ENCODE measurements around the gene GSTA1. TPM values are rescaled to one million over a fixed set of nuclear protein-coding genes. Genes with fewer than 3 reads are reported as not detected.

Gene GSTA1
- total RNA-seq, 1 experiment from 2014 or later, result 0.28 TPM

DNA sequence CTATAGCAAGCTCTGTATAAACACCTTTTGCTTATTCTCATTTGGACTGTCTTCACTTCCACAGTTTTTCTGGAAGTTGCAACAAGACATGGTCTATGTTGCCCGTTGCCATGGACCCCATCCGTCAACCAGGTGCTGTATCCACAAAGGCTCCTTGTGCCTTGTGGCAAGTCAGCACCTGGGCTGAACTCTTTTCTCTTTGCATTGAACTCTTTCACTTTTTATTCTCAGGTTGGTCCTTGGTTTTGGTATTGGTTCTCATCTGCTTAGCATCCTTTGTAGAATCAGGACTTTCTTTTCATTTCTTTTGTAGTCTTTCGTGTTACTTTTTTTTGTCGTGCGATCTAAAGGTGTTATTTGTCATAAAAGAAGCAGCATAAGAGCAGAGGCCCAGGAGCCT lies 5.0 kb upstream of the GSTA1 start:
- H3K27me3 ChIP-seq (ENCODE audit: control insufficient read depth, insufficient read depth, low read length), result no peaks in the 10 kb centered on the region
- no peak overlapping the region for H3K4me3 ChIP-seq (ENCODE audit: low read depth in 2 of 2, low read length in 2 of 2)
- H3K4me1 ChIP-seq (ENCODE audit: control insufficient read depth, insufficient read depth, low read length), result no peaks in the 10 kb centered on the region
- in situ Hi-C loops (cut with HindIII; ENCODE audit: low pct_unique_long_range_greater_than_20kb, low sequenced_read_pairs), result no loop called here
- no peak for ATAC-seq
- ChIA-PET CTCF (no interaction called here), POLR2A (interaction anchor here (0.6 to 0.7 kb wide), 2 partner anchors 155 to 271 kb away, joined by 3 to 6 read pairs; no protein-coding TSS in a partner anchor)
- H3K9me3 ChIP-seq (ENCODE audit: control insufficient read depth, insufficient read depth, low read depth, low read length), result no peaks in the 10 kb centered on the region
- no peak for DNase-seq (ENCODE audit: low read depth, low spot score)
- no TSS peak for BruUV-seq (replicated peaks)
- no peaks in the 10 kb centered on the region for H3K36me3 ChIP-seq (ENCODE audit: control insufficient read depth, insufficient read depth, low read length)
- TF ChIP-seq TCF7L2 (IDR thresholded peaks at IDR 0.05; ENCODE audit: low read depth, low read length) (no peak), SIN3A (IDR thresholded peaks at IDR 0.05; ENCODE audit: borderline replicate concordance, insufficient read depth, low read depth, low read length) (no peak), POLR2AphosphoS5 (IDR thresholded peaks at IDR 0.05; ENCODE audit: low read depth, low read length) (no peak)
- TF ChIP-seq, protein P1, sequence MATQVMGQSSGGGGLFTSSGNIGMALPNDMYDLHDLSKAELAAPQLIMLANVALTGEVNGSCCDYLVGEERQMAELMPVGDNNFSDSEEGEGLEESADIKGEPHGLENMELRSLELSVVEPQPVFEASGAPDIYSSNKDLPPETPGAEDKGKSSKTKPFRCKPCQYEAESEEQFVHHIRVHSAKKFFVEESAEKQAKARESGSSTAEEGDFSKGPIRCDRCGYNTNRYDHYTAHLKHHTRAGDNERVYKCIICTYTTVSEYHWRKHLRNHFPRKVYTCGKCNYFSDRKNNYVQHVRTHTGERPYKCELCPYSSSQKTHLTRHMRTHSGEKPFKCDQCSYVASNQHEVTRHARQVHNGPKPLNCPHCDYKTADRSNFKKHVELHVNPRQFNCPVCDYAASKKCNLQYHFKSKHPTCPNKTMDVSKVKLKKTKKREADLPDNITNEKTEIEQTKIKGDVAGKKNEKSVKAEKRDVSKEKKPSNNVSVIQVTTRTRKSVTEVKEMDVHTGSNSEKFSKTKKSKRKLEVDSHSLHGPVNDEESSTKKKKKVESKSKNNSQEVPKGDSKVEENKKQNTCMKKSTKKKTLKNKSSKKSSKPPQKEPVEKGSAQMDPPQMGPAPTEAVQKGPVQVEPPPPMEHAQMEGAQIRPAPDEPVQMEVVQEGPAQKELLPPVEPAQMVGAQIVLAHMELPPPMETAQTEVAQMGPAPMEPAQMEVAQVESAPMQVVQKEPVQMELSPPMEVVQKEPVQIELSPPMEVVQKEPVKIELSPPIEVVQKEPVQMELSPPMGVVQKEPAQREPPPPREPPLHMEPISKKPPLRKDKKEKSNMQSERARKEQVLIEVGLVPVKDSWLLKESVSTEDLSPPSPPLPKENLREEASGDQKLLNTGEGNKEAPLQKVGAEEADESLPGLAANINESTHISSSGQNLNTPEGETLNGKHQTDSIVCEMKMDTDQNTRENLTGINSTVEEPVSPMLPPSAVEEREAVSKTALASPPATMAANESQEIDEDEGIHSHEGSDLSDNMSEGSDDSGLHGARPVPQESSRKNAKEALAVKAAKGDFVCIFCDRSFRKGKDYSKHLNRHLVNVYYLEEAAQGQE (IDR thresholded peaks at IDR 0.05; ENCODE audit: insufficient read depth in 1 of 2, low read depth in 2 of 2, low read length in 1 of 2), result no peak
- TF ChIP-seq, protein P2, sequence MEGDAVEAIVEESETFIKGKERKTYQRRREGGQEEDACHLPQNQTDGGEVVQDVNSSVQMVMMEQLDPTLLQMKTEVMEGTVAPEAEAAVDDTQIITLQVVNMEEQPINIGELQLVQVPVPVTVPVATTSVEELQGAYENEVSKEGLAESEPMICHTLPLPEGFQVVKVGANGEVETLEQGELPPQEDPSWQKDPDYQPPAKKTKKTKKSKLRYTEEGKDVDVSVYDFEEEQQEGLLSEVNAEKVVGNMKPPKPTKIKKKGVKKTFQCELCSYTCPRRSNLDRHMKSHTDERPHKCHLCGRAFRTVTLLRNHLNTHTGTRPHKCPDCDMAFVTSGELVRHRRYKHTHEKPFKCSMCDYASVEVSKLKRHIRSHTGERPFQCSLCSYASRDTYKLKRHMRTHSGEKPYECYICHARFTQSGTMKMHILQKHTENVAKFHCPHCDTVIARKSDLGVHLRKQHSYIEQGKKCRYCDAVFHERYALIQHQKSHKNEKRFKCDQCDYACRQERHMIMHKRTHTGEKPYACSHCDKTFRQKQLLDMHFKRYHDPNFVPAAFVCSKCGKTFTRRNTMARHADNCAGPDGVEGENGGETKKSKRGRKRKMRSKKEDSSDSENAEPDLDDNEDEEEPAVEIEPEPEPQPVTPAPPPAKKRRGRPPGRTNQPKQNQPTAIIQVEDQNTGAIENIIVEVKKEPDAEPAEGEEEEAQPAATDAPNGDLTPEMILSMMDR (IDR thresholded peaks at IDR 0.05), result no peak
- intact Hi-C loops (cut with micrococcal nuclease; ENCODE audit: unreplicated experiment), result no loop called here
- no peak overlapping the region for H3K27ac ChIP-seq (ENCODE audit: low read length)

GRCh38 chr6:52802806-52803205 lies 810 bp downstream of the GSTA1 start:
- TF ChIP-seq, protein P2 (IDR thresholded peaks at IDR 0.05), result no peak
- TF ChIP-seq, protein P1 (IDR thresholded peaks at IDR 0.05; ENCODE audit: insufficient read depth in 1 of 2, low read depth in 2 of 2, low read length in 1 of 2), result no peak
- TF ChIP-seq POLR2AphosphoS5 (IDR thresholded peaks at IDR 0.05; ENCODE audit: low read depth, low read length), result no peak
- TF ChIP-seq TCF7L2 (IDR thresholded peaks at IDR 0.05; ENCODE audit: low read depth, low read length), result no peak
- TF ChIP-seq SIN3A (IDR thresholded peaks at IDR 0.05; ENCODE audit: borderline replicate concordance, insufficient read depth, low read depth, low read length), result no peak
- no TSS peak for BruUV-seq (replicated peaks)

More at GRCh38 chr6:52802806-52803205, 810 bp downstream of the GSTA1 start:
- ChIA-PET CTCF (no interaction called here), POLR2A (no interaction called here)
- ATAC-seq (no peak), DNase-seq (ENCODE audit: low read depth, low spot score) (no peak)
- Histone ChIP-seq H3K27me3 (ENCODE audit: control insufficient read depth, insufficient read depth, low read length) (peaks cover 2% of the 10 kb centered on the region; the same call in 1 of the 2 replicates), H3K4me3 (ENCODE audit: low read depth in 2 of 2, low read length in 2 of 2) (no peak overlapping the region), H3K27ac (ENCODE audit: low read length) (no peak overlapping the region), H3K36me3 (ENCODE audit: control insufficient read depth, insufficient read depth, low read length) (no peaks in the 10 kb centered on the region), H3K4me1 (ENCODE audit: control insufficient read depth, insufficient read depth, low read length) (no peaks in the 10 kb centered on the region), H3K9me3 (ENCODE audit: control insufficient read depth, insufficient read depth, low read depth, low read length) (no peaks in the 10 kb centered on the region)
- intact Hi-C loops (cut with micrococcal nuclease; ENCODE audit: unreplicated experiment) (no loop called here), in situ Hi-C loops (cut with HindIII; ENCODE audit: low pct_unique_long_range_greater_than_20kb, low sequenced_read_pairs) (no loop called here)
